IPS DF 19.7 (cell line): ENCODE data around the gene RAMP1.
"Not testable (repeated sequence)": the region's sequence is repeated elsewhere in the genome, so short reads cannot be mapped to it uniquely, and the experiment has no call there.

Source experiments
- DNase-seq: peaks from one replicate; pipeline ENCODE4 v3.0.0-alpha.2; 2013; ENCODE audit warnings: low read depth, low spot score

The RAMP1 gene

DNA sequence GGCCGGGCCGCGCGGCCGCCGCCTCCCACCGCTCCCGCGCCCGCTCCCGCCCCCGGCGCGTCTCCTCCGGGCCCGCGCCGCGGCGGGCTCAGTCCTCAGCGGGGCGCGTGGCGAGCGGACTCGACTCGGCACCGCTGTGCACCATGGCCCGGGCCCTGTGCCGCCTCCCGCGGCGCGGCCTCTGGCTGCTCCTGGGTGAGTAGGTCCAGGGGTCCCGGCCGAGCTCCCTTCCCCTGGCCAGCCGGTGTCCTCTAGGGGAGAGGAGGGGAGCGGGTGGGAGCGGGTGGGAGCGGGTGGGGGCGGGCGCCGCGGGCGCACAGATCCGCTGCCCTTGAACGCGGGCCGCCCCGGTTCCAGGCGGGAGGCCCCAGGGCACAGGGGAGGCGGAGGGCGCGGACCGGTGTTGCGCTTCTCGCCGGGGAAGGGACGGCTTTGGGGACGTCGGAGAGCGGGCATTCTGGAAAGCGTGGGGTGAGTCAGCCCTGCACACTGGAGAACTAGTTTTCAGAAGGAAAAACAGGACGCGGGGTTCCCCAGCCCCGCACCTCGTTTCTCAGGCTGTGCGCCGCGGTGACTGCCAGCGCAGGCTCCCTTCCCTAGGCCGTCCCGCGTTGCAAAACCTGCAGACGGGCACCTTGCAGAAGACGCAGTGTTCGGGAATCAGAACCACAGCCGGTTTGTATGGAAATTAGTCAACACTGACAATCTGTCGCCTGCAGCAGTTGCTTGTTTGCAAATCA, at the start of gene RAMP1:
TSS of gene RAMP1 (plus strand) at position 91 of the 740 bp plus-strand sequence. CDS start at position 144, 53 bp downstream.
- no peak for DNase-seq

DNA sequence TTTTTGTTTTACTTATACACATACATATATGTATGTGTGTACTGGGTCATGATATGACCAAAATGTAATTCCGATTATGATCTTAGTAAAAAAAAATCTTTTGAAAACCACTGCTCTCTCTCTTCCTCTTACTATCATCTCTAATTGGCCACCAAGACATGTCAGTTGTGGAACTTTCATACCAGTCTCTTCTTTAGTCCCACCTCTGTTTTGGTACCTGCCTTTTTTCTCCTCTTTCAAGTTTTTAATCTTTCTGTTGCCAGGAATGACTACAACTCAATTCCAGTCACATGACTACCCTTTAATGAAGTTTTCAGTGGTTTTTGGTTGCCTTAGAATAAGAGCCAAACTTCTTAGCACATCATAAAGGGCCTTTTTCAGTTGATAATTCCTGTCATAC, 43.8 kb upstream of the RAMP1 start:
- DNase-seq = no peak

DNA sequence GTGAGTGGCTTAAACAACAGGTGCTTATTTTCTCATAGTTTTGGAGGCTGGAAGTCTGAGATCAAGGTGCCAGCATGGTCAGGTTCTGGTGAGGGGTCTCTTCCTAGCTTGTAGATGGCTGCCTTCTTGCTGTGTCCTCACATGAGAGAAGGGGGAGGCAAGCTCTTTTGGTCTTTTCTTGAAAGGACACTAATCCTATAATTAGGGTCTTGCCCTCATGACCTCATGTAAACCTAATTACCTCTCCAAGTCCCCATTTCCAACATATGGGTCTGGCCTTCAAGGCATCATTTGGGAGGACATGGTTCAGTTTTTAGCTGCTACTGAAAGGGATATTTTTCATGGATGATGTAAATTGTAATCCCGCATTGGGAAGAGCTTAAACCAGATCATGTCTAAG, 42.9 kb upstream of the RAMP1 start:
- DNase-seq = no peak

DNA sequence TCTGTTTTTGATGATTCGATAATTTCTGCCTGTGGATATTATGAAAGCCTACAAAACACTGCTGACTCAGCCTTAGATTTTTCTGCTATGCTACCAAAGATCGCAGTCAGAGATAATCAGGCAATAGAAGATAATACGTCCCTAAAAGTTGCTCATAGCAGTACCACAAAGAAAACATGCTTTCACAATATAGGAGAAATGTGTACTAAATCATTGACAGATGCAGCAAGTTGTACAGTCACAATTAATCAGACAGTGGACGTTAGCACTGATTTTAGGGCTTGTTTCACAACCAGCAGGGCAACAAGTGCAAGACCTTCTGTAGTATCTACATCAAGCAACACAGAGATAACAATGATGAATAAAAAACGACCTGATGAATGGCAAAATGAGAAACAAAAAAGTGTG, 41.4 kb upstream of the RAMP1 start:
- DNase-seq = no peak

GRCh38 chr2:237819231-237819630, 40.2 kb upstream of the RAMP1 start:
- DNase-seq = no peak

DNA sequence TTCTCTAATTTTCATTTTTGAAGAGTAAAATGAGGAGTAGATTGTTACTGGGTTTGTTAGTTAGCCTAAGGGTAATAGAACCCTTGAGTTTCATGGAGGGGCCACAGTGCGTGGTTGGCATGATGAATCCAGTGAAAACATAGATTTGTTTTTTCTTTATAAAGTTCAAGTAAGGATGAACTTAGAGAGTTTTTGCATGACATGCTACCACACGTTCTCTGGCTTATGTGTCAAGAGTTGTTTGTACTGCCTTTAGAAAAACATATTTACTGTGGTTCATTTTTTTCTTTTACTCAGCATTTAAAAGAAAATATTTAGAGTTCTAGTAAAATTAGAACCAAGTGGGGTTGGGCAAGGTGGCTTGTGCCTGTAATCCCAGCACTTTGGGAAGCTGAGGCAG, 39.0 kb upstream of the RAMP1 start:
- DNase-seq = no peak

- DNase-seq = no peak
Measured at GRCh38 chr2:237823544-237823943, 35.9 kb upstream of the RAMP1 start.

- DNase-seq = no peak
Measured at GRCh38 chr2:237824085-237824484, 35.3 kb upstream of the RAMP1 start.

GRCh38 chr2:237827421-237827987, 31.9 kb upstream of the RAMP1 start:
- no peak for DNase-seq

DNA sequence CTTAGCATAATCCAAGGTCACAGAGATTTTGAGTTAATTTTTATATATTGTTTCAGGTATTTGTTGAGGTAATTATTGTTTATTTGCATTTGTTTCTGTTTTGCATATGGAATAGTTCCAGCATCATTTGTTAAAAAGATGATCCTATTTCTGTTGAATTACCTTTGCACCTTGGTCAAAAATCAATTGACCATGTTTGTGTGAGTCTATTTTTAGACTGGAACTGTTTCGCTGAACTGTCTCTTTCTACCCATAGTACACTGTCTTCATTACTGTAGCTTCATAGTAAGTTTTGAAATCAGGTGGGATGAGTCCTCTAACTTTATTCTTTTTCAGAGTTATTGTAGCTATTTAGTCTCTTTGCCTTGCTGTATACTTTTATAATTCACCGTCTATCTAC, 28.9 kb upstream of the RAMP1 start:
- no peak for DNase-seq

DNA sequence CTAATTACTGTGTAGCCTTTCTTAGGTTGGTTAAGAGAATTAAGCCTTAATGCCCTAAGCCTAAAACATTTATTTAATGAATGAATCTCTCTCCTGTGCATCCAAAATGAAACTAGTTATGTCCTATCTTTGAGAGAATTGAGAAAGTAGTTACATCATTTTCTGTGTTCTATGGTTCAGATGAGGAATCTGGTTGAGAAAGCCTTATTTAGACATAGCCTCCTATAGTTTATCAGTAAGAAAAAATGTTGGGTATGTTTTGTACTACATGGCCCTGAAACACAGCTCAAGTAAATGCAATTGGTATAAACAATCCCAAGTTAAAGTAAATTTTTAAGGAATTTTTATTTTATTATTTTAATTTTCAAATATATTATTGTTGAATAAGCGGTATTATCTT, 25.9 kb upstream of the RAMP1 start:
- DNase-seq = no peak

DNA sequence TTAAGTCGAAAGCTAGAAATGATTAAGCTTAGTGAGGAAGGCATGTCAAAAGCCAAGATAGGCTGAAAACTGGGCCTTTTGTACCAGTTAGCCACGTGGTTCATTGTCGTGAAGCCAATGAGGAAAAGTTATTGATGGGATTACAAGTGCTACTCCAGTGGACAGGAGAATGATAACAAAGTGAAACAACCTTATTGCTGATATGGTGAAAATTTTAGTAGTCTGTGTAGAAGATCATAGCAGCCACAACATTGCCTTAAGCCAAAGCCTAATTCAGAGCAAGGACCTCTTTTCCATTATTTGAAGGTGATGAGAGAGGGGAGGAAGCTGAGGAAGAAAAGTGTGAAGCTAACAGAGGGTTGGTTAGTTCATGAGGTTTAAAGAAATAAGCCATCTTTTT, 24.1 kb upstream of the RAMP1 start:
- no peak for DNase-seq

GRCh38 chr2:237841051-237841450, 18.4 kb upstream of the RAMP1 start:
- no peak for DNase-seq

DNA sequence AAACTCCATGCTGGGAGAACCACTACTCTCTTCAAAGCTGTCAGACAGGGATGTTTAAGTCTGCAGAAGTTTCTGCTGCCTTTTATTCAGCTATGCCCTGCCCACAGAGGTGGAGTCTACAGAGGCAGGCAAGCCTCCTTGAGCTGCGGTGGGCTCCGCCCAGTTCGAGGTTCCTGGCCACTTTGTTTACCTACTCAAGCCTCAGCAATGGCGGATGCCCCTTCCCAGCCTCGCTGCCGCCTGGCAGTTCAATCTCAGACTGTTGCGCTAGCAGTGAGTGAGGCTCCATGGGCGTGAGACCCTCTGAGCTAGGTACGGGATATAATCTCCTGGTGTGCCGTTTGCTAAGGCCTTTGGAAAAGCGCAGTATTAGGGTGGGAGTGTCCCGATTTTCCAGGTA, 10.5 kb upstream of the RAMP1 start:
- not testable (repeated sequence) for DNase-seq

DNA sequence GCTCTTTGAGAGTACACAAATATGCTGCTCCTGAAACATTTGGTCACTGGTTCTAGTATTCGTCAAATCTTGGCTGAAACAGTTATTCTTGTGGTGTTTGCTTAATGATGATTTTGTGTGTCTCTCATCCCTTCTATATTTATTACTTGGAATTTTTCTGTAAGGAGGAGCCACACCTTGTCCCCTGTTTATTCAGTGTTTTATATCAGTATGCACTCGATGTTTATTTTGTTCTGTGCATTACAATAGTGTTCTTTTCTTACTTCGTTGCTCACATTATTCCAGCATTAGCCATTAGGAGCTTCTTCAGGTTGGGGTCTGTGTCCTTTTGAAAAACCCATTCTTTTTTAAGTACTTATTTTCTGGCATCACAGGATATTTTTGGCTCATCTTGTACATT, 5.1 kb upstream of the RAMP1 start:
- DNase-seq = no peak

DNA sequence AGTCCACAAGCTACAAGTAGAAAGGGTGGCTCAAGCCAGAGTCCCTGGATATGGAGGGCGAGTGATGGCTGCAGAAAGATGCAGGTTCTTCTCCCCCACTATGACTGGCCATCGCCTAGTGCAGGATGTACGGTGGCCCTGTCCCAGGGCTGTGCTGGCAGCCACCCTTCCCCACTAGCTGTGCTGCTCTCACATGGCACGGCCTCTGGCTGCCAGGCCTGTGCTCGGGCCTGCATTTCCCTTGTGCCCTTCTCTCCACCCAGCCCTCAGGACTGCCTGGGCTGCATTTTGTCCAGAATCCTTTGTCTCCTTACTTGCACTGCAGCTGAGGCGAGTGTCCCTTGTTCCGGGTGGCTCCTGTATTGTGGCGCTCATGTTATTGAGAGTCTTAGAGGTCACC, 1.6 kb upstream of the RAMP1 start:
- DNase-seq = no peak

GRCh38 chr2:237858294-237859081, 935 bp upstream of the RAMP1 start:
- peak; percentile 65 for DNase-seq

GRCh38 chr2:237859082-237859433, 365 bp upstream of the RAMP1 start:
- no peak for DNase-seq

GRCh38 chr2:237860273-237860935, 981 bp downstream of the RAMP1 start:
- DNase-seq = no peak

DNA sequence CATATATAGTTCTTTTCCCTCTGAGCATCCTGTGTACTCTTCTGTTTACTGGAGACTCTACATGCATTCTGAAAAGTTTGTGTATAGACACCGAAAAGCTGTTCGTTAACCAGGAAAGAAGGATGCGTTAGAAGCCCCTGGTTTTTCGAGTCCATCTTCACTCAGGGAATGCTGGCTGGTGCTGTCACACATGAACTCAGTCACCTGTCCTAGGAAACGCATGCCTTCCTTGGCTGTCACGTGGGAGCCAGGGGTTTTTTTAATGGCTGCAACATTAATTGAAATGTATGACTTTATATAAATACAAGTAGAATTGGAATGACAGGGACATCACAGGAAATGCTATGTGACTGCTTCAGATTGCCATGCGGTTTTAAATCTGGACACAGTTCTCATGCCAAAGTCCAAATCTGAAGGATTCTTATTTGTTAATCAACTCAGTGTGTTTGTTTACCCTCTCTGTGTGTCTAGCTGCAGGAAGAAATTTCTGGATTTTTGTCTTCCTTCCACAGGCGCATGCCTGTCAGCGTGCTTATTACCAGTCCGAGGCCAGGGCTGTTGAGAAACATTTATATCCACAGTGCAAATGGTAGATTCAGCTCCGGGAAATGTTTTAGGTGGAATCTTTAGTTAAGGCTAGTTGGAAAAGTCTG, 2.6 kb downstream of the RAMP1 start:
- no peak for DNase-seq

DNA sequence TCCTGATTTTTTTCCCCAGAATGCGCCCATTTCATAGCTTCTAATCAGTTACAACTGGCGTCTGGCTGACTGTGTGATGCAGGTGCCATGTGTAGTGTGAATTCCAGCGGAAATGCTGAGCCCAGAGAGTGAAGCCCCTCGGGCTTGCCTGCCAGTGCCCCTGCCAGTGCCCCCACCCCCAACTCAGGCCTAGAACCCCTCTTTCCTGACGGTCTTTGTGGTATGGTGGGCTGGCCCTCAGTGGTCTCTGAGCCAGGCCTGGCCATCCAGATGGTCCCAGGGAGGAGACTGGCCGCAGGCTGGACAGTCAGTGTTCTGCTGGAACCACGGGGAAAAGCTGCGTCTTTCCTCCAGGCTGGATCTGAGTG, 3.1 kb downstream of the RAMP1 start:
- DNase-seq = no peak

DNA sequence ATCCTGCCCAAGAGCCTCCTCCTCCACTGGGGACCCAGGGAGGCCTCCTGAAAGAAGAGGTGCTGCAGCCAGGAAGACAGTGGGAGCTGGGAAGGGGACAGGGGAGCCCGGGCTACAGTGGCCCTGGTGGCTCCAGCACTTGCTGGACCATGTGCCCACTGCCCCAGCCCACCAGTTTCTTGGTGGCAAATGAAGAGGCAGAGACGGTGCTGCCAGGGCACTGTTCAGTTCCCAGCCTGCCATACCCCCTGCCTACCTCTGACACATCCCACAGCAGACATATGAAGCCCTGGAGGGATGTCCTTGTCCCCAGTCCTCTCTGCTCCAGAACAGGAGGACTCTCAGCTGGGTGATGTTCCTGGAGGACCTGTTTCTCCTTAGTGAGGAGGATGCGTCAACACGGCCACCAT, 3.7 kb downstream of the RAMP1 start:
- DNase-seq = no peak
